Endothelial cell of umbilical vein (primary cell): ENCODE results near the gene OSBPL5. TPM values are rescaled to one million over a fixed set of nuclear protein-coding genes. Genes with fewer than 3 reads are reported as not detected.

Source experiments
- BruUV-seq: library from RNA; stranded (reverse); fragments of 400-500 nt; replicated peaks from 2 replicates; lab custom pipeline; 2021; lab: Mats Ljungman, UMichigan
- CTCF ChIA-PET: fragments of 300-600, 350-600 bp; sonication (Branson Sonifier 250); formaldehyde crosslinking; loops from one replicate; lab custom pipeline; 2021; ENCODE audit warnings: antibody characterized with exemption, inconsistent platforms; lab: Charles Lee
- POLR2A ChIA-PET: fragments of 300-600, 350-600 bp; sonication (Branson Sonifier 250); formaldehyde crosslinking; loops from one replicate; lab custom pipeline; 2021; ENCODE audit warnings: antibody characterized with exemption, inconsistent platforms; lab: Charles Lee
- DNase-seq: peaks from one replicate; pipeline ENCODE4 v3.0.0-alpha.2; 2011; ENCODE audit warnings: low read depth, low spot score
- FAIRE-seq: peaks from 2 replicates; lab custom pipeline; 2011; peaks lifted over from hg19 to GRCh38; lab: Jason Lieb, UNC
- H2AFZ ChIP-seq: 2 replicates; pipeline ENCODE4 v1.6.0; 2012; ENCODE audit warnings: low read depth, low read length, control low read depth, inconsistent platforms
- H3K27ac ChIP-seq: 2 replicates; pipeline ENCODE4 v1.5.1; 2011; ENCODE audit warnings: low read depth, mild to moderate bottlenecking, control low read depth, low read length, moderate library complexity; ENCODE audit not compliant: insufficient read depth
- H3K27me3 ChIP-seq, 2 experiments: 2 replicates each; pipeline versions ENCODE4 v1.6.0 to v1.6.1; 2011; ENCODE audit warnings: low read length in 2 of 2, mixed read lengths in 1 of 2; ENCODE audit not compliant: control insufficient read depth in 2 of 2, insufficient read depth in 2 of 2
- H3K36me3 ChIP-seq, 2 experiments: 2 replicates in 1 of 2; 3 replicates in 1 of 2; pipeline ENCODE4 v1.5.1; 2011; ENCODE audit warnings: low read length in 2 of 2, mild to moderate bottlenecking in 1 of 2, moderate library complexity in 1 of 2; ENCODE audit not compliant: control insufficient read depth in 2 of 2, insufficient read depth in 2 of 2; ENCODE audit errors: extremely low read depth in 1 of 2
- H3K4me1 ChIP-seq: 3 replicates; pipeline ENCODE4 v1.5.1; 2011; ENCODE audit warnings: mild to moderate bottlenecking, low read length; ENCODE audit not compliant: control insufficient read depth, insufficient read depth; ENCODE audit errors: extremely low read depth
- H3K4me2 ChIP-seq: 2 replicates; pipeline ENCODE4 v1.6.1; 2011; ENCODE audit warnings: low read length, control low read depth, mixed read lengths; ENCODE audit not compliant: insufficient read depth
- H3K4me3 ChIP-seq, 3 experiments: fragments of 200-600 bp in 1 of 3; sonication (generic), shearing (Covaris generic) in 1 of 3; replicated peaks in 1 of 3; 2 replicates each; pipeline ENCODE4 v1.5.1; 2011 to 2016; ENCODE audit warnings: control low read depth in 3 of 3, low read length in 3 of 3, mild to moderate bottlenecking in 2 of 3, inconsistent platforms in 1 of 3, low read depth in 1 of 3, moderate library complexity in 1 of 3; ENCODE audit not compliant: insufficient read depth in 1 of 3
- H3K79me2 ChIP-seq: 2 replicates; pipeline ENCODE4 v1.6.0; 2012; ENCODE audit warnings: low read length, inconsistent platforms; ENCODE audit not compliant: control insufficient read depth, insufficient read depth
- H3K9ac ChIP-seq: replicated peaks from 2 replicates; pipeline ENCODE3; 2011; ENCODE audit warnings: low read length, control low read depth; ENCODE audit not compliant: insufficient read depth; ENCODE audit errors: extremely low read depth
- H3K9me1 ChIP-seq: replicated peaks from 3 replicates; pipeline ENCODE4 v1.6.0; 2011; ENCODE audit warnings: mild to moderate bottlenecking, low read length; ENCODE audit not compliant: control insufficient read depth, insufficient read depth; ENCODE audit errors: extremely low read depth
- H3K9me3 ChIP-seq: replicated peaks from 2 replicates; pipeline ENCODE4 v1.5.1; 2012; ENCODE audit warnings: low read length, inconsistent platforms; ENCODE audit not compliant: control insufficient read depth, insufficient read depth
- H4K20me1 ChIP-seq: replicated peaks from 2 replicates; pipeline ENCODE3; 2011; ENCODE audit warnings: mild to moderate bottlenecking, low read length; ENCODE audit not compliant: control insufficient read depth, insufficient read depth; ENCODE audit errors: extremely low read depth
- FOS ChIP-seq: IDR thresholded peaks from 2 replicates; pipeline ENCODE4 v1.6.1; 2011; ENCODE audit warnings: mild to moderate bottlenecking, low read length, moderate library complexity, borderline replicate concordance; ENCODE audit not compliant: insufficient read depth
- GATA2 ChIP-seq: IDR thresholded peaks from 2 replicates; pipeline ENCODE4 v1.7.0; 2011; ENCODE audit warnings: low read depth, mild to moderate bottlenecking, moderate library complexity, mixed read lengths, low read length; ENCODE audit not compliant: insufficient read length, insufficient read depth
- JUN ChIP-seq: IDR thresholded peaks from 2 replicates; pipeline ENCODE4 v1.6.1; 2011; ENCODE audit warnings: borderline replicate concordance, low read depth; ENCODE audit not compliant: insufficient read length, insufficient read depth
- MYC ChIP-seq: IDR thresholded peaks from one replicate; pipeline ENCODE4 v1.6.1; 2011; ENCODE audit warnings: mild to moderate bottlenecking, low read depth, low read length
- POLR2A ChIP-seq: IDR thresholded peaks from 2 replicates; pipeline ENCODE4 v1.6.1; 2012; ENCODE audit warnings: low read depth, mild to moderate bottlenecking, control low read depth, low read length
- POLR2AphosphoS5 ChIP-seq: IDR thresholded peaks from 2 replicates; pipeline ENCODE4 v1.6.1; 2012; ENCODE audit warnings: low read depth, mild to moderate bottlenecking, control low read depth, low read length, moderate library complexity; ENCODE audit not compliant: insufficient read depth
- dilution Hi-C: fragments of 300-500 bp; cut with MboI; formaldehyde crosslinking; loops from one replicate; pipeline ENCODE4 v1.15.0; 2019; ENCODE audit warnings: low sequenced_read_pairs; ENCODE audit not compliant: extremely low pct_ligation_motif_present
- intact Hi-C: fragments of 100-400 bp; cut with micrococcal nuclease; formaldehyde crosslinking; loops from one replicate; pipeline ENCODE4 v1.10.0; 2022
- polyA plus RNA-seq, 4 experiments: library from polyadenylated mRNA; depleted of rRNA in 3 of 4; stranded (reverse) in 3 of 4; unstranded in 1 of 4; fragments of >200 nt; gene quantifications; 2 replicates each; pipeline versions ENCODE4 v1.2.1 to v1.2.3, GENCODE V29; 2011 to 2012; ENCODE audit warnings: missing spikeins in 1 of 4
- total RNA-seq: library from RNA; stranded (reverse); gene quantifications from 2 replicates; pipeline ENCODE4 v1.2.3, GENCODE V29; 2021
- TF ChIP-seq, protein P1 (sequence below), 2 donors: IDR thresholded peaks; 1 replicate in 1 of 2; 2 replicates in 1 of 2; pipeline ENCODE4 v1.5.1; 2011; ENCODE audit warnings: low read length in 2 of 2, mild to moderate bottlenecking in 2 of 2, moderate library complexity in 2 of 2, control low read depth in 1 of 2, inconsistent platforms in 1 of 2, low read depth in 1 of 2; ENCODE audit not compliant: insufficient read depth in 1 of 2; ENCODE audit errors: extremely low read depth in 1 of 2
- TF ChIP-seq, protein P2 (sequence below): IDR thresholded peaks from 2 replicates; pipeline ENCODE4 v1.6.1; 2011; ENCODE audit not compliant: insufficient read depth, insufficient read length

The OSBPL5 gene
- total and polyA plus RNA-seq, 2 donors (not counting 3 experiments of a cell fraction or from before 2014, with no cell fraction given): 8.7 to 37.7 TPM

DNA sequence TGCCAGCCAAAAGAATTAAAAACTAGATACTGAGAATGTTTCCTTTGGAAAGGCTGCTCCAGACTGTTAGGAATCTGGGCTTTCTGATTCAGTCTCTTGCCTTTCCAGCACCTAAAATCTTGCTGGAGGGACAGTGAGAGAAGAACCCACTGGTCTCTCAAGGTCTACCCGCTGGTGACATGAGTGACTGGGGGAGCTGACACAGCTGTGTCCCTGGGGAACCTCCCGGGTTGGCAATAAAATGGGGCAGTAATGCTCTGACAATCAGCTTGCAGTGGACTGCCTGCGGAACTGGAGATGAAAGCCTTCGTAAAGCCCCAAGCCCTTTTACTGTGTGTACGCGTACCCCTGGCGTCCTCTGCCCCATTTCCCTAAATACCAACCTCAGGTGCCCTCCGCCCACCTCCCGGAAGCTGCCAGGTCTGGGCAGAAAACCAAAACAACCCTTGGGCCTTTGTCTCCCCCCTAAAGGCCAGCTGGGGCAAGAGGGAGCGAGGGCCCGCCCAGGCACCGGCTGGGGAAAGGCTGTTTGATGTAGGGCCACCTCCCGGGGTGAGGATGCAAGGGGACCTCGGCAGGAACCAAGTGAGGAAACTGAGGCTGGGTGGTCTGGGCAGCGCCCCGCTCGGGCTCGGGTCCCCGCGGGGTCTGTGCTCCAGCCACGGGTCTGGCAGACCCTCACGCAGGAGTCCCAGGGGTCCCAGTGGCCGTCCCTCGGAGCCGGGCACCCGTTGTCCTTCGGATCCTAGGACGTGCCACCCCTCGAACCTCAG, 108.6 kb downstream of the OSBPL5 start:
- H2AFZ ChIP-seq: no peak overlapping the region
- POLR2A ChIA-PET: no interaction called here

More for the DNA sequence above, 108.6 kb downstream of the OSBPL5 start:
- Histone ChIP-seq H3K27ac (peak overlapping the region; percentile 68), H3K36me3 (peaks cover 0 to 3% of the 10 kb centered on the region in 2 experiments), H3K9me3 (no peaks in the 10 kb centered on the region), H4K20me1 (no peaks in the 10 kb centered on the region), H3K4me3 (peak overlapping the region; percentile 70 to 84 (median 83)), H3K27me3 (no peaks in the 10 kb centered on the region), H3K4me1 (peaks cover 9% of the 10 kb centered on the region), H3K9ac (peak overlapping the region; percentile 81), H3K79me2 (peaks cover 51% of the 10 kb centered on the region), H3K4me2 (peak overlapping the region; percentile 77), H3K9me1 (no peaks in the 10 kb centered on the region)
- intact Hi-C loops (loop anchor here (1.0 kb wide), 2 partner anchors 64 to 104 kb away; partner anchors contain the start of gene NAP1L4), dilution Hi-C loops (no loop called here)
- DNase-seq (peak; percentile 26), FAIRE-seq (peak; percentile 31)
- TF ChIP-seq JUN (no peak), POLR2A (no peak), FOS (no peak), MYC (no peak), POLR2AphosphoS5 (no peak), GATA2 (no peak)
- TF ChIP-seq, protein P1, sequence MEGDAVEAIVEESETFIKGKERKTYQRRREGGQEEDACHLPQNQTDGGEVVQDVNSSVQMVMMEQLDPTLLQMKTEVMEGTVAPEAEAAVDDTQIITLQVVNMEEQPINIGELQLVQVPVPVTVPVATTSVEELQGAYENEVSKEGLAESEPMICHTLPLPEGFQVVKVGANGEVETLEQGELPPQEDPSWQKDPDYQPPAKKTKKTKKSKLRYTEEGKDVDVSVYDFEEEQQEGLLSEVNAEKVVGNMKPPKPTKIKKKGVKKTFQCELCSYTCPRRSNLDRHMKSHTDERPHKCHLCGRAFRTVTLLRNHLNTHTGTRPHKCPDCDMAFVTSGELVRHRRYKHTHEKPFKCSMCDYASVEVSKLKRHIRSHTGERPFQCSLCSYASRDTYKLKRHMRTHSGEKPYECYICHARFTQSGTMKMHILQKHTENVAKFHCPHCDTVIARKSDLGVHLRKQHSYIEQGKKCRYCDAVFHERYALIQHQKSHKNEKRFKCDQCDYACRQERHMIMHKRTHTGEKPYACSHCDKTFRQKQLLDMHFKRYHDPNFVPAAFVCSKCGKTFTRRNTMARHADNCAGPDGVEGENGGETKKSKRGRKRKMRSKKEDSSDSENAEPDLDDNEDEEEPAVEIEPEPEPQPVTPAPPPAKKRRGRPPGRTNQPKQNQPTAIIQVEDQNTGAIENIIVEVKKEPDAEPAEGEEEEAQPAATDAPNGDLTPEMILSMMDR (IDR thresholded peaks at IDR 0.05; ENCODE audit: extremely low read depth in 1 of 2, insufficient read depth in 1 of 2, low read depth in 1 of 2, low read length in 2 of 2): no peak
- TF ChIP-seq, protein P2, sequence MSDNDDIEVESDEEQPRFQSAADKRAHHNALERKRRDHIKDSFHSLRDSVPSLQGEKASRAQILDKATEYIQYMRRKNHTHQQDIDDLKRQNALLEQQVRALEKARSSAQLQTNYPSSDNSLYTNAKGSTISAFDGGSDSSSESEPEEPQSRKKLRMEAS: no peak
- BruUV-seq: no TSS peak
- CTCF ChIA-PET: interaction anchor here (1.1 to 2.8 kb wide), 3 partner anchors 19 to 352 kb away, joined by 4 to 29 read pairs (median 7); no protein-coding TSS in a partner anchor
